SK-N-MC (cell line): ENCODE data around the gene ALDH8A1.

Experiments used
- EZH2 ChIP-seq: fragments of 200-600 bp; sonication (generic); IDR thresholded peaks from one replicate; pipeline ENCODE4 v1.6.1; 2017; ENCODE audit warnings: antibody characterized with exemption
- FOXP2 ChIP-seq: optimal IDR thresholded peaks from 2 replicates; pipeline ENCODE3; 2011; ENCODE audit warnings: mild to moderate bottlenecking, moderate library complexity; ENCODE audit not compliant: insufficient read depth; ENCODE audit errors: extremely low read length, control extremely low read depth
- POLR2AphosphoS5 ChIP-seq: IDR thresholded peaks from 2 replicates; pipeline ENCODE4 v1.6.1; 2012; ENCODE audit warnings: mild to moderate bottlenecking, low read depth, low read length, borderline replicate concordance

GRCh38 chr6:134903448-134903847 lies 46.5 kb downstream of the ALDH8A1 start:
- TF ChIP-seq EZH2: no peak
- no peak for TF ChIP-seq POLR2AphosphoS5
- TF ChIP-seq FOXP2: no peak
